Left lung (tissue), 10 donors: ENCODE results near the gene OPRL1. TPM values are rescaled to one million over a fixed set of nuclear protein-coding genes. Genes with fewer than 3 reads are reported as not detected.
"Not testable (repeated sequence)": the region's sequence is repeated elsewhere in the genome, so short reads cannot be mapped to it uniquely, and the experiment has no call there.

Experiments used
- ATAC-seq: fragments of 200-7000 bp; cut with Tn5 transposase; one replicate; pipeline ENCODE4 v1.9.1; 2020; ENCODE audit warnings: moderate library complexity
- DNase-seq, 4 donors: peaks; one replicate each; pipeline ENCODE4 v3.0.0-alpha.2; 2013 to 2020
- H3K27ac ChIP-seq, 2 donors: fragments of 200-600 bp; sonication (generic) in 1 of 2; one replicate each; pipeline versions ENCODE4 v1.5.0 to v1.8.0; 2020 to 2021
- H3K27me3 ChIP-seq, 2 donors: fragments of 200-600 bp; sonication (generic) in 1 of 2; one replicate each; pipeline versions ENCODE4 v1.5.0 to v1.8.0; 2020 to 2021
- H3K36me3 ChIP-seq, 2 donors: fragments of 200-600 bp; sonication (generic) in 1 of 2; one replicate each; pipeline versions ENCODE4 v1.5.0 to v1.8.0; 2020 to 2021
- H3K4me1 ChIP-seq, 2 donors: fragments of 200-600 bp; one replicate each; pipeline ENCODE4 v1.8.0; 2021
- H3K4me3 ChIP-seq, 2 donors: fragments of 200-600 bp; sonication (generic) in 1 of 2; one replicate each; pipeline versions ENCODE4 v1.5.0 to v1.8.0; 2020 to 2021; ENCODE audit warnings: mild to moderate bottlenecking in 1 of 2
- H3K9me3 ChIP-seq, 2 donors: fragments of 200-600 bp; sonication (generic) in 1 of 2; one replicate each; pipeline versions ENCODE4 v1.5.0 to v1.8.0; 2020 to 2021
- CTCF ChIP-seq, 2 donors: fragments of 200-600 bp; sonication (generic) in 1 of 2; IDR thresholded peaks; one replicate each; pipeline versions ENCODE4 v1.5.0 to v1.8.0; 2021; ENCODE audit warnings: antibody characterized with exemption in 2 of 2
- intact Hi-C, 2 donors: fragments of 100-400 bp; cut with DNase I; formaldehyde crosslinking; loops; one replicate each; pipeline versions ENCODE4 v1.11.2 to v1.14.2; 2022
- polyA plus RNA-seq, 6 donors: library from polyadenylated mRNA; unstranded; fragments of 120-200 nt; gene quantifications; one replicate each; pipeline ENCODE4 v1.2.1, GENCODE V29; 2013; ENCODE audit not compliant: insufficient read length in 6 of 6
- total RNA-seq, 2 donors: library from RNA; stranded (reverse); fragmentation: NEBNext Ultra II Directional; extraction: Animal tissue kit (Norgen Biotek cat#: 25700); gene quantifications; one replicate each; pipeline ENCODE4 v1.2.1, GENCODE V29; 2021
- donor health status: DM: no; HTN: yes; CAD: no.
- donor health status: DM: no; HTN: no; CAD: no.

The OPRL1 gene
- total and polyA plus RNA-seq, 8 donors = 1.8 to 2.5 (median 2.2) TPM

DNA sequence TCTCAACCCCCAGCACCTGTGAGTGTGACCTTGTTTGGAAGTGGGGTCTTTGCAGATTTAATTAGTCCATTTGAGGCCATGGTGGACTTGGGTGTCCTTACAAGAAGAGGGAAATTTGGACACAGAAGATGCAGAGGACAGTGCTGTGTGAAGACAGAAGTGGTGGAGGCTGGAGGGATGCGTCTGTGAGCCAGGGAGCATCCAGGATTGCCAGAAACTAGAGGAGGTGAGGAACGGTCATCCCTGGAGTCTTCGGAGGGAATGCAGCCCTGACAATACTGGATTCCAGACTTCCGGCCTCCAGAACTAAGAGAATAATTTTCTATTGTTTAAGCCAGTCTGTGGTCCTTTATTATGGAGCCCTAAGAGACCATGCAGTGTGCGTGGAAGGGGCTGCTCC lies 50.4 kb downstream of the OPRL1 start:
- Histone ChIP-seq H3K9me3 (no peaks in the 10 kb centered on the region), H3K4me3 (no peak overlapping the region), H3K36me3 (no peaks in the 10 kb centered on the region), H3K27me3 (peaks cover 0 to 25% of the 10 kb centered on the region in 2 donors), H3K4me1 (no peaks in the 10 kb centered on the region), H3K27ac (no peak overlapping the region)
- no peak for TF ChIP-seq CTCF (IDR thresholded peaks at IDR 0.05)
- intact Hi-C loops = no loop called here
- ATAC-seq (no peak), DNase-seq (peak in 1 of 4 donors; percentile 5)

DNA sequence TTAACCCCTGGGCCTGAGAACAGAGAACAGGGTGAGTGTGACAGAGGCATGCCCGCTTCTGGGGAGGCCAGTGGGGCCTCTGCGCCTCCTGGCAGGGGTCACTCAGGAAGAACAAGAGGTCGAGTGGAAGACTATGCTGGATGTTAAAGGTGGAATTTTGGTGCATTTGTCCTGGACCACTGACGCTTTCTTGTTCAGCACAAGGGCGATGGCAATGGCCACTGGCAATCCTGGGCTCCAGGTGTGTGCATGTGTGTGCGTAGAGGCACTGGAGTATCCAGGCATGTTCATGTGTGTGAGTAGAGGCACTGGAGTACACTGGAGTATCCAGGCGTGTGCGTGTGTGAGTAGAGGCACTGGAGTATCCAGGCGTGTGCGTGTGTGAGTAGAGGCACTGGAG lies 51.0 kb downstream of the OPRL1 start:
- TF ChIP-seq CTCF (IDR thresholded peaks at IDR 0.05) = no peak
- ATAC-seq = no peak

DNA sequence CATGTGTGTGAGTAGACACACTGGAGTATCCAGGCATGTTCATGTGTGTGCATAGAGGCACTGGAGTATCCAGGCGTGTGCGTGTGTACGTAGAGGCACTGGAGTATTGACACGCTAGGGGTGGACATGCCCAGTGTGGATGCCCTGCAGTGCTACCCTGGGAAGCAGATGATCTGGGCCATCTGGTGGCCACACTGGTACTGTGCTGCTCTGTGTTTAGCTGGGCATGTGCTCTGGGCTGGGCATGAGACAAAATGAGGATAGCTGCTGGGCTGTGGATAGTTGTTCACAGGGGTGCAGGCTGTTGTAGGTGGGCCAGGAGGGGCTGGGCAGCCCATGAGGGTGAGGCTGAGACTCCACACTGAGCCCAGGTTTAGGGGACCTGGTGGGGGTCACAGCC lies 51.5 kb downstream of the OPRL1 start:
- no peaks in the 10 kb centered on the region for H3K9me3 ChIP-seq
- intact Hi-C loops = no loop called here
- H3K27me3 ChIP-seq = peaks cover 0 to 25% of the 10 kb centered on the region in 2 donors
- DNase-seq = peak in 2 of 4 donors; percentile 16 to 20
- no peaks in the 10 kb centered on the region for H3K36me3 ChIP-seq
- no peak for ATAC-seq
- H3K27ac ChIP-seq = no peak overlapping the region
- no peak overlapping the region for H3K4me3 ChIP-seq
- no peaks in the 10 kb centered on the region for H3K4me1 ChIP-seq
- TF ChIP-seq CTCF (IDR thresholded peaks at IDR 0.05) = no peak

More for the DNA sequence above, 51.0 kb downstream of the OPRL1 start:
- Histone ChIP-seq H3K27ac (no peak overlapping the region), H3K4me3 (no peak overlapping the region), H3K4me1 (no peaks in the 10 kb centered on the region), H3K27me3 (peaks cover 0 to 25% of the 10 kb centered on the region in 2 donors), H3K36me3 (no peaks in the 10 kb centered on the region), H3K9me3 (no peaks in the 10 kb centered on the region)
- intact Hi-C loops = no loop called here
- DNase-seq = peak in 1 of 4 donors; percentile 22

GRCh38 chr20:64133951-64134407 lies 54.1 kb downstream of the OPRL1 start:
- intact Hi-C loops = no loop called here
- TF ChIP-seq CTCF (IDR thresholded peaks at IDR 0.05) = no peak

GRCh38 chr20:64134744-64135143 lies 54.9 kb downstream of the OPRL1 start:
- intact Hi-C loops, H3K27ac ChIP-seq, H3K4me1 ChIP-seq, H3K9me3 ChIP-seq, ATAC-seq, H3K36me3 ChIP-seq, H3K4me3 ChIP-seq: not testable (repeated sequence)
- DNase-seq = peak in 2 of 4 donors; percentile 4 to 17
- H3K27me3 ChIP-seq = peaks cover 0 to 29% of the 10 kb centered on the region in 2 donors

More at GRCh38 chr20:64133951-64134407, 54.1 kb downstream of the OPRL1 start:
- no peak overlapping the region for H3K4me3 ChIP-seq
- H3K36me3 ChIP-seq = no peaks in the 10 kb centered on the region
- peaks cover 0 to 29% of the 10 kb centered on the region in 2 donors for H3K27me3 ChIP-seq
- no peaks in the 10 kb centered on the region for H3K4me1 ChIP-seq
- peak in 2 of 4 donors; percentile 8 to 29 for DNase-seq
- no peak overlapping the region for H3K27ac ChIP-seq
- no peaks in the 10 kb centered on the region for H3K9me3 ChIP-seq
- ATAC-seq = no peak
